NCI-H128 (cell line): Measurements from ENCODE around the gene SEPTIN1.
A peak's percentile ranks its signal among the peaks of the same experiment; 100 is the strongest.
"Not testable (repeated sequence)": the region's sequence is repeated elsewhere in the genome, so short reads cannot be mapped to it uniquely, and the experiment has no call there.

Experiments used
- DNase-seq: peaks from one replicate; lab custom pipeline; 2025; ENCODE audit not compliant: unreplicated experiment; lab: John Stamatoyannopoulos, UW

Gene SEPTIN1

GRCh38 chr16:30358577-30358936 is 23.8 kb downstream of the SEPTIN1 start:
- no peak for DNase-seq

- no peak for DNase-seq
Observed at GRCh38 chr16:30357715-30358576, 24.4 kb downstream of the SEPTIN1 start.

- no peak for DNase-seq
Observed at GRCh38 chr16:30357085-30357714, 25.2 kb downstream of the SEPTIN1 start.

GRCh38 chr16:30356401-30357084 is 25.8 kb downstream of the SEPTIN1 start:
- DNase-seq = no peak

- no peak for DNase-seq
Observed at GRCh38 chr16:30355954-30356308, 26.4 kb downstream of the SEPTIN1 start.

GRCh38 chr16:30355144-30355953 is 27.0 kb downstream of the SEPTIN1 start, which contains the start of gene CD2BP2:
CD2BP2 (minus strand) TSS chr16:30355308; CDS start chr16:30354681, 627 bp downstream.
- peak; percentile 91 for DNase-seq

GRCh38 chr16:30354423-30355143 is 27.8 kb downstream of the SEPTIN1 start:
- no peak for DNase-seq

- no peak for DNase-seq
Observed at GRCh38 chr16:30353438-30354129, 28.8 kb downstream of the SEPTIN1 start.

- DNase-seq = no peak
Observed at GRCh38 chr16:30352488-30353401, 29.6 kb downstream of the SEPTIN1 start.

- DNase-seq = no peak
Observed at GRCh38 chr16:30351586-30352419, 30.6 kb downstream of the SEPTIN1 start.

- no peak for DNase-seq
Observed at GRCh38 chr16:30351001-30351441, 31.3 kb downstream of the SEPTIN1 start.

GRCh38 chr16:30350134-30350871 is 32.1 kb downstream of the SEPTIN1 start:
- DNase-seq = no peak

GRCh38 chr16:30349675-30350074 is 32.7 kb downstream of the SEPTIN1 start:
- no peak for DNase-seq

- no peak for DNase-seq
Observed at GRCh38 chr16:30348929-30349328, 33.4 kb downstream of the SEPTIN1 start.

- DNase-seq = no peak
Observed at GRCh38 chr16:30348113-30348512, 34.2 kb downstream of the SEPTIN1 start.

- DNase-seq = no peak
Observed at GRCh38 chr16:30346286-30346685, 36.1 kb downstream of the SEPTIN1 start.

GRCh38 chr16:30343491-30343820 is 38.9 kb downstream of the SEPTIN1 start:
- DNase-seq = not testable (repeated sequence)
